GM12878 (cell line): Measurements from ENCODE around the gene UBXN4. TPM values are rescaled to one million over a fixed set of nuclear protein-coding genes. Genes with fewer than 3 reads are reported as not detected.

Experiments used
- ATAC-seq: fragments of 200-7000 bp; cut with Tn5 transposase; 3 replicates; pipeline ENCODE4 v1.9.1; 2020; ENCODE audit warnings: mild to moderate bottlenecking, moderate library complexity
- BruUV-seq: library from RNA; stranded (reverse); fragments of 400-500 nt; replicated peaks from 2 replicates; lab custom pipeline; 2021; lab: Mats Ljungman, UMichigan
- CTCF ChIA-PET: fragments of 300-600 bp; sonication (Branson Sonifier 250); formaldehyde crosslinking; extraction: SDS; loops from one replicate; lab custom pipeline; 2021; ENCODE audit warnings: inconsistent platforms; lab: Yijun Ruan, JAX
- POLR2A ChIA-PET: fragments of 350-600 bp; formaldehyde crosslinking; extraction: SDS; loops from one replicate; lab custom pipeline; 2021; ENCODE audit warnings: inconsistent platforms; lab: Charles Lee
- RAD21 ChIA-PET: fragments of 300-600 bp; sonication (Branson Sonifier 250); formaldehyde crosslinking; loops from one replicate; lab custom pipeline; 2023; ENCODE audit warnings: antibody characterized with exemption; ENCODE audit not compliant: unreplicated experiment; lab: Charles Lee
- SMC1A ChIA-PET: fragments of 300-600 bp; sonication (Branson Sonifier 250); formaldehyde crosslinking; loops from one replicate; lab custom pipeline; 2023; ENCODE audit not compliant: unreplicated experiment, uncharacterized antibody; lab: Charles Lee
- DNase-seq: peaks from one replicate; pipeline ENCODE4 v3.0.0-alpha.2; 2011; ENCODE audit warnings: low read depth, low spot score
- FAIRE-seq: peaks from 3 replicates; lab custom pipeline; 2011; peaks lifted over from hg19 to GRCh38; lab: Jason Lieb, UNC
- H2AFZ ChIP-seq: 2 replicates; pipeline ENCODE4 v1.6.0; 2011; ENCODE audit warnings: low read depth, low read length, control low read depth; ENCODE audit not compliant: control insufficient read depth
- H3K27ac ChIP-seq: 2 replicates; pipeline ENCODE4 v1.5.1; 2011; ENCODE audit warnings: control low read depth; ENCODE audit not compliant: control insufficient read depth, insufficient read depth
- H3K27me3 ChIP-seq, 2 experiments: replicated peaks in 1 of 2; 2 replicates each; pipeline versions ENCODE4 v1.6.0 to v1.6.1; 2011; ENCODE audit warnings: low read length in 1 of 2; ENCODE audit not compliant: control insufficient read depth in 2 of 2, insufficient read depth in 2 of 2
- H3K36me3 ChIP-seq, 2 experiments: 2 replicates each; pipeline ENCODE4 v1.5.1; 2011; ENCODE audit warnings: low read length in 1 of 2; ENCODE audit not compliant: control insufficient read depth in 2 of 2, insufficient read depth in 2 of 2
- H3K4me1 ChIP-seq: 2 replicates; pipeline ENCODE4 v1.6.1; 2011; ENCODE audit warnings: mild to moderate bottlenecking, low read length, moderate library complexity, mixed read lengths; ENCODE audit not compliant: control insufficient read depth, insufficient read depth
- H3K4me2 ChIP-seq: 2 replicates; pipeline ENCODE4 v1.6.0; 2011; ENCODE audit warnings: control low read depth; ENCODE audit not compliant: control insufficient read depth, insufficient read depth
- H3K4me3 ChIP-seq: fragments of 200-600 bp; sonication (generic); 2 replicates; pipeline ENCODE4 v1.5.1; 2016
- H3K79me2 ChIP-seq: 2 replicates; pipeline ENCODE4 v1.6.0; 2011; ENCODE audit warnings: low read length; ENCODE audit not compliant: control insufficient read depth, insufficient read depth
- H3K9ac ChIP-seq: 2 replicates; pipeline ENCODE4 v1.8.0; 2011; ENCODE audit warnings: low read length, control low read depth, mixed read lengths; ENCODE audit not compliant: control insufficient read depth, insufficient read depth
- H3K9me3 ChIP-seq: replicated peaks from 3 replicates; pipeline ENCODE4 v1.5.1; 2011; ENCODE audit warnings: mild to moderate bottlenecking, low read length; ENCODE audit not compliant: control insufficient read depth, insufficient read depth
- H4K20me1 ChIP-seq: 2 replicates; pipeline ENCODE4 v1.6.0; 2011; ENCODE audit not compliant: control insufficient read depth, insufficient read depth
- ASH2L ChIP-seq: fragments of 300-600, 200-600 bp; sonication (generic); IDR thresholded peaks from 2 replicates; pipeline ENCODE4 v1.6.1; 2017; ENCODE audit warnings: low read depth, mild to moderate bottlenecking, borderline replicate concordance
- BACH1 ChIP-seq: fragments of 450-650 bp; IDR thresholded peaks from 2 replicates; pipeline ENCODE4 v1.6.1; 2017; ENCODE audit warnings: mild to moderate bottlenecking, borderline replicate concordance
- BCL3 ChIP-seq: IDR thresholded peaks from 2 replicates; pipeline ENCODE4 v1.6.1; 2011; ENCODE audit warnings: borderline replicate concordance, low read depth, mild to moderate bottlenecking, moderate library complexity, low read length; ENCODE audit not compliant: insufficient read depth, poor library complexity, severe bottlenecking
- CHD1 ChIP-seq: IDR thresholded peaks from 2 replicates; pipeline ENCODE4 v1.6.1; 2012; ENCODE audit warnings: low read depth, low read length, improper control_type of control experiment
- CHD4 ChIP-seq: fragments of 200-600 bp; sonication (generic); IDR thresholded peaks from 2 replicates; pipeline ENCODE4 v1.6.1; 2016; ENCODE audit warnings: mild to moderate bottlenecking
- EZH2 ChIP-seq: IDR thresholded peaks from 2 replicates; pipeline ENCODE4 v1.6.1; 2012; ENCODE audit warnings: low read depth, mild to moderate bottlenecking, control low read depth, inconsistent platforms, low read length, borderline replicate concordance; ENCODE audit not compliant: control insufficient read depth
- IRF4 ChIP-seq: IDR thresholded peaks from 2 replicates; pipeline ENCODE4 v1.6.1; 2011; ENCODE audit warnings: low read depth, low read length
- IRF5 ChIP-seq: fragments of 450-650 bp; IDR thresholded peaks from 2 replicates; pipeline ENCODE4 v1.6.1; 2017; ENCODE audit warnings: borderline replicate concordance
- MTA3 ChIP-seq: IDR thresholded peaks from 2 replicates; pipeline ENCODE4 v1.6.1; 2012; ENCODE audit warnings: low read length, inconsistent platforms, borderline replicate concordance
- RCOR1 ChIP-seq: conservative IDR thresholded peaks from 2 replicates; pipeline ENCODE4 v1.6.1; 2012; ENCODE audit warnings: low read depth, low read length, improper control_type of control experiment
- RELB ChIP-seq: fragments of 450-650 bp; IDR thresholded peaks from 2 replicates; pipeline ENCODE4 v1.6.1; 2017; ENCODE audit warnings: low read depth, mild to moderate bottlenecking, moderate library complexity
- SMAD1 ChIP-seq: fragments of 450-650 bp; IDR thresholded peaks from 2 replicates; pipeline ENCODE4 v1.6.1; 2018; ENCODE audit warnings: mild to moderate bottlenecking, low read depth; ENCODE audit not compliant: partially characterized antibody
- SREBF2 ChIP-seq: IDR thresholded peaks from 2 replicates; pipeline ENCODE4 v1.6.1; 2012; ENCODE audit warnings: mild to moderate bottlenecking, low read length
- SRF ChIP-seq, 2 experiments: IDR thresholded peaks; 2 replicates each; pipeline ENCODE4 v1.6.1; 2011; ENCODE audit warnings: low read depth in 2 of 2, low read length in 2 of 2, mild to moderate bottlenecking in 1 of 2, moderate library complexity in 1 of 2
- ZBED1 ChIP-seq: IDR thresholded peaks from 2 replicates; pipeline ENCODE4 v1.6.1; 2016; ENCODE audit warnings: borderline replicate concordance
- ZNF217 ChIP-seq: fragments of 450-650 bp; IDR thresholded peaks from 2 replicates; pipeline ENCODE4 v1.6.1; 2017; ENCODE audit warnings: antibody characterized with exemption, mild to moderate bottlenecking
- WGBS: methylation state at CpG from one replicate; pipeline ENCODE4 v1.1.6; 2016; ENCODE audit warnings: low lambda C conversion rate; ENCODE audit not compliant: insufficient replicate concordance, insufficient coverage; ENCODE audit errors: missing lambda C conversion rate; 5-methylcytosine and 5-hydroxymethylcytosine counted together
- in situ Hi-C: fragments of 300-500 bp; cut with MboI; formaldehyde crosslinking; loops from 9 replicates; pipeline ENCODE4 v1.14.3; 2018; ENCODE audit warnings: mixed read lengths
- intact Hi-C: fragments of 100-400 bp; cut with micrococcal nuclease; formaldehyde crosslinking; loops from one replicate; pipeline ENCODE4 v1.14.2; 2022; ENCODE audit not compliant: unreplicated experiment
- polyA plus RNA-seq, 11 experiments: library from polyadenylated mRNA; depleted of rRNA in 4 of 11; unstranded in 6 of 11; stranded (reverse) in 5 of 11; fragments of >200 nt; fragmentation: Nextera tagmentation in 4 of 11; fragmentation: Illumina TruSeq in 1 of 11; extraction: Ambion mirVana in 4 of 11; extraction: Trizol in 1 of 11; gene quantifications; 1 replicate in 1 of 11; 2 replicates in 10 of 11; pipeline versions ENCODE4 v1.2.1 to v1.2.3, GENCODE V29; 2011 to 2016; ENCODE audit warnings: inconsistent platforms in 2 of 11, missing spikeins in 2 of 11, low read depth in 1 of 11
- total RNA-seq, 4 experiments: library from RNA; depleted of rRNA in 3 of 4; stranded (reverse); fragments of >200 nt in 3 of 4; fragmentation: Illumina TruSeq in 1 of 4; extraction: Trizol in 1 of 4; gene quantifications; 2 replicates each; pipeline versions ENCODE4 v1.2.1 to v1.2.3, GENCODE V29; 2013 to 2021

Gene UBXN4
- total and polyA plus RNA-seq, 10 of the 15 experiments (the other 5 are each of a cell fraction or from before 2014, with no cell fraction given) = 52.6 to 133 (median 71.9) TPM

GRCh38 chr2:135728064-135728743 is 13.5 kb upstream of the UBXN4 start:
- ChIA-PET CTCF (interaction anchor here (0.6 to 1.7 kb wide), 2 partner anchors 69 to 413 kb away, joined by 3 to 5 read pairs; no protein-coding TSS in a partner anchor), POLR2A (no interaction called here), SMC1A (interaction anchor here (1.0 kb wide), 2 partner anchors 56 to 684 kb away, joined by 3 read pairs; no protein-coding TSS in a partner anchor), RAD21 (interaction anchor here (1.3 kb wide), 2 partner anchors 18 to 739 kb away, joined by 3 read pairs; no protein-coding TSS in a partner anchor)
- Histone ChIP-seq H3K4me1 (no peaks in the 10 kb centered on the region), H3K4me3 (no peak overlapping the region), H3K79me2 (no peaks in the 10 kb centered on the region), H3K27ac (no peak overlapping the region), H3K27me3 (no peaks in the 10 kb centered on the region), H4K20me1 (no peaks in the 10 kb centered on the region), H3K9me3 (no peaks in the 10 kb centered on the region), H3K9ac (no peak overlapping the region), H3K4me2 (no peak overlapping the region), H2AFZ (no peak overlapping the region), H3K36me3 (peaks cover 0 to 4% of the 10 kb centered on the region in 2 experiments; a peak in 2 of 4 replicates)
- no peak for DNase-seq
- 97% methylated on average over 2 of the region's 2 CpGs for WGBS
- no peak for ATAC-seq
- in situ Hi-C loops (no loop called here), intact Hi-C loops (no loop called here)
- BruUV-seq = no TSS peak
- TF ChIP-seq EZH2 (no peak), CHD1 (no peak), SMAD1 (no peak), IRF4 (no peak), BCL3 (no peak), RELB (no peak), IRF5 (no peak), ZNF217 (no peak), ASH2L (no peak), BACH1 (no peak), SREBF2 (no peak), MTA3 (no peak), SRF (IDR thresholded peaks at IDR 0.05; ENCODE audit: low read depth in 2 of 2, low read length in 2 of 2) (no peak), ZBED1 (no peak), RCOR1 (no peak), CHD4 (no peak)
- no peak for FAIRE-seq
